ENCODE measurements around the gene MDK.

Gene MDK

DNA sequence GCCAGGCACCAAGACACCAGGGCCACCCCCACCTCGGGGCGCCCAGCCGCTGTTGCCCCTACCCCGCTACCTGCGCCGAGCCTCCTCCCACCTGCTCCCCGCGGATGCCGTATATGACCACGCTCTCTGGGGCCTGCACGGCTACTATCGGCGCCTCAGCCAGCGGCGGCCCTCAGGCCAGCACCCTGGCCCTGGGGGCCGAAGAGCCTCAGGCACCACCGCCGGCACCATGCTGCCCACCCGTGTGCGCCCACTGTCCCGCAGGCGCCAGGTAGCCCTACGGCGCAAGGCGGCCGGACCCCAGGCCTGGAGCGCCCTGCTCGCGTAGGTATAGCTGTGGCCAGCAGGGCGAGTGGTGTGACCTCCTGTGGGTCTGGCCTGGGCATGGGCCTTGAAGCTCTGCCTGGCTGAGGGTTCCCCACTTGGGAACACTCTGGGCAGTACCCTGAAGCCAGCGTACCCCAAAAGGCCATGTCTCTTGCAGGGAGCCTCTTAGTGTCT lies 14.8 kb upstream of the MDK start (continued):
- TF ChIP-seq IKZF3 (tag by site-specific recombination; IDR thresholded peaks at IDR 0.05) (no peak), ZNF501 (tag by site-specific recombination; IDR thresholded peaks at IDR 0.05) (no peak), ZNF747 (tag by site-specific recombination; IDR thresholded peaks at IDR 0.05) (no peak), ZIC2 (tag by site-specific recombination; IDR thresholded peaks at IDR 0.05) (no peak)

DNA sequence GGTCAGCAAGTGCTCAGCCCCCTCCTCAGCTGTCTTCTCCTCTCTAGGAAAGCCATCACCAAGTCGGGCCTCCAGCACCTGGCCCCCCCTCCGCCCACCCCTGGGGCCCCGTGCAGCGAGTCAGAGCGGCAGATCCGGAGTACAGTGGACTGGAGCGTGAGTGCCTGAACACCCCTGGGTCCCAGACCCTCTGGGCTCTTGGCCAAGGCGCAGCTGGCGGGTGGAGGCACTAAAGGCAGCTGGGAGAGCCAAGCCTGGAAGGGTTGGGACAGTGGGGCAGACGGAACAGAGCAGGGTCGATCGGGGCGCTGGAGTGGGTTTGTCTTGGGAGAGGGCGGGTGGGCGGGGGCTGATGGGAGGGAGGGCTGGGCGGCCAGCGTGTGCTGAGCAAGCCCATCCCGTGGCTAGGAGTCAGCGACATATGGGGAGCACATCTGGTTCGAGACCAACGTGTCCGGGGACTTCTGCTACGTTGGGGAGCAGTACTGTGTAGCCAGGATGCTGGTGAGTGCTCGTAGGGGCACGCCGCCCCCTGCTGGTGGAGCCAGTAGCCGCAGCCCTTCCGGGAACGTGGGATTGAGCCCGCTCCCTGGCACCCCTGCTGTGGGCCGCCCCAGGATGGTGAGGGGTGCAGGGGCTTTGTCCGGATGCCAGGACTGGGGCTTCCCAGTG lies 14.1 kb upstream of the MDK start:
- no peaks in the 10 kb centered on the region for H3K4me1 ChIP-seq (ENCODE audit: control insufficient read depth, insufficient read depth, low read length)
- CTCF ChIA-PET = interaction anchor here (0.5 to 5.6 kb wide), 14 partner anchors 8 to 573 kb away, joined by 3 to 98 read pairs (median 4); partner anchors contain the start of genes CHRM4, DGKZ and ZNF408
- TF ChIP-seq EGR2 (tag by site-specific recombination; IDR thresholded peaks at IDR 0.05; ENCODE audit: low read depth) = no peak
- TF ChIP-seq, protein P1, sequence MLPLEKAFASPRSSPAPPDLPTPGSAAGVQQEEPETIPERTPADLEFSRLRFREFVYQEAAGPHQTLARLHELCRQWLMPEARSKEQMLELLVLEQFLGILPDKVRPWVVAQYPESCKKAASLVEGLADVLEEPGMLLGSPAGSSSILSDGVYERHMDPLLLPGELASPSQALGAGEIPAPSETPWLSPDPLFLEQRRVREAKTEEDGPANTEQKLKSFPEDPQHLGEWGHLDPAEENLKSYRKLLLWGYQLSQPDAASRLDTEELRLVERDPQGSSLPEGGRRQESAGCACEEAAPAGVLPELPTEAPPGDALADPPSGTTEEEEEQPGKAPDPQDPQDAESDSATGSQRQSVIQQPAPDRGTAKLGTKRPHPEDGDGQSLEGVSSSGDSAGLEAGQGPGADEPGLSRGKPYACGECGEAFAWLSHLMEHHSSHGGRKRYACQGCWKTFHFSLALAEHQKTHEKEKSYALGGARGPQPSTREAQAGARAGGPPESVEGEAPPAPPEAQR (tag by site-specific recombination; IDR thresholded peaks at IDR 0.05) = no peak
- no peak for TF ChIP-seq ZNF48 (tag by site-specific recombination; IDR thresholded peaks at IDR 0.05)
- 0 out of 2 replicates have a peak, but pooled peaks have one; percentile 41 for TF ChIP-seq ZFHX2 (tag by site-specific recombination; conservative IDR thresholded peaks at IDR 0.05)
- TF ChIP-seq, protein P2, sequence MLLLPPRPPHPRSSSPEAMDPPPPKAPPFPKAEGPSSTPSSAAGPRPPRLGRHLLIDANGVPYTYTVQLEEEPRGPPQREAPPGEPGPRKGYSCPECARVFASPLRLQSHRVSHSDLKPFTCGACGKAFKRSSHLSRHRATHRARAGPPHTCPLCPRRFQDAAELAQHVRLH (tag by site-specific recombination; IDR thresholded peaks at IDR 0.05) = no peak
- TF ChIP-seq, protein P3, sequence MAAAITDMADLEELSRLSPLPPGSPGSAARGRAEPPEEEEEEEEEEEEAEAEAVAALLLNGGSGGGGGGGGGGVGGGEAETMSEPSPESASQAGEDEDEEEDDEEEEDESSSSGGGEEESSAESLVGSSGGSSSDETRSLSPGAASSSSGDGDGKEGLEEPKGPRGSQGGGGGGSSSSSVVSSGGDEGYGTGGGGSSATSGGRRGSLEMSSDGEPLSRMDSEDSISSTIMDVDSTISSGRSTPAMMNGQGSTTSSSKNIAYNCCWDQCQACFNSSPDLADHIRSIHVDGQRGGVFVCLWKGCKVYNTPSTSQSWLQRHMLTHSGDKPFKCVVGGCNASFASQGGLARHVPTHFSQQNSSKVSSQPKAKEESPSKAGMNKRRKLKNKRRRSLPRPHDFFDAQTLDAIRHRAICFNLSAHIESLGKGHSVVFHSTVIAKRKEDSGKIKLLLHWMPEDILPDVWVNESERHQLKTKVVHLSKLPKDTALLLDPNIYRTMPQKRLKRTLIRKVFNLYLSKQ (tag by site-specific recombination; IDR thresholded peaks at IDR 0.05; ENCODE audit: borderline replicate concordance) = no peak
- TF ChIP-seq ZNF433 (tag by site-specific recombination; IDR thresholded peaks at IDR 0.05; ENCODE audit: low read depth) = no peak
- no peak for TF ChIP-seq ZNF10 (tag by site-specific recombination; IDR thresholded peaks at IDR 0.05)
- 0 out of 2 replicates have a peak, but pooled peaks have one; percentile 38 for TF ChIP-seq ZNF423 (tag by site-specific recombination; IDR thresholded peaks at IDR 0.05)
- no peak for TF ChIP-seq KLF9 (tag by site-specific recombination; IDR thresholded peaks at IDR 0.05; ENCODE audit: low read depth)
- TF ChIP-seq, protein P4, sequence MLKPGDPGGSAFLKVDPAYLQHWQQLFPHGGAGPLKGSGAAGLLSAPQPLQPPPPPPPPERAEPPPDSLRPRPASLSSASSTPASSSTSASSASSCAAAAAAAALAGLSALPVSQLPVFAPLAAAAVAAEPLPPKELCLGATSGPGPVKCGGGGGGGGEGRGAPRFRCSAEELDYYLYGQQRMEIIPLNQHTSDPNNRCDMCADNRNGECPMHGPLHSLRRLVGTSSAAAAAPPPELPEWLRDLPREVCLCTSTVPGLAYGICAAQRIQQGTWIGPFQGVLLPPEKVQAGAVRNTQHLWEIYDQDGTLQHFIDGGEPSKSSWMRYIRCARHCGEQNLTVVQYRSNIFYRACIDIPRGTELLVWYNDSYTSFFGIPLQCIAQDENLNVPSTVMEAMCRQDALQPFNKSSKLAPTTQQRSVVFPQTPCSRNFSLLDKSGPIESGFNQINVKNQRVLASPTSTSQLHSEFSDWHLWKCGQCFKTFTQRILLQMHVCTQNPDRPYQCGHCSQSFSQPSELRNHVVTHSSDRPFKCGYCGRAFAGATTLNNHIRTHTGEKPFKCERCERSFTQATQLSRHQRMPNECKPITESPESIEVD (tag by site-specific recombination; IDR thresholded peaks at IDR 0.05) = no peak
- 0 out of 2 replicates have a peak, but pooled peaks have one; percentile 36 for TF ChIP-seq ZNF654 (tag by site-specific recombination; IDR thresholded peaks at IDR 0.05; ENCODE audit: low read depth)
- no peak for TF ChIP-seq ZNF514 (tag by site-specific recombination; IDR thresholded peaks at IDR 0.05)
- TF ChIP-seq, protein P5, sequence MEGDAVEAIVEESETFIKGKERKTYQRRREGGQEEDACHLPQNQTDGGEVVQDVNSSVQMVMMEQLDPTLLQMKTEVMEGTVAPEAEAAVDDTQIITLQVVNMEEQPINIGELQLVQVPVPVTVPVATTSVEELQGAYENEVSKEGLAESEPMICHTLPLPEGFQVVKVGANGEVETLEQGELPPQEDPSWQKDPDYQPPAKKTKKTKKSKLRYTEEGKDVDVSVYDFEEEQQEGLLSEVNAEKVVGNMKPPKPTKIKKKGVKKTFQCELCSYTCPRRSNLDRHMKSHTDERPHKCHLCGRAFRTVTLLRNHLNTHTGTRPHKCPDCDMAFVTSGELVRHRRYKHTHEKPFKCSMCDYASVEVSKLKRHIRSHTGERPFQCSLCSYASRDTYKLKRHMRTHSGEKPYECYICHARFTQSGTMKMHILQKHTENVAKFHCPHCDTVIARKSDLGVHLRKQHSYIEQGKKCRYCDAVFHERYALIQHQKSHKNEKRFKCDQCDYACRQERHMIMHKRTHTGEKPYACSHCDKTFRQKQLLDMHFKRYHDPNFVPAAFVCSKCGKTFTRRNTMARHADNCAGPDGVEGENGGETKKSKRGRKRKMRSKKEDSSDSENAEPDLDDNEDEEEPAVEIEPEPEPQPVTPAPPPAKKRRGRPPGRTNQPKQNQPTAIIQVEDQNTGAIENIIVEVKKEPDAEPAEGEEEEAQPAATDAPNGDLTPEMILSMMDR (tag by site-specific recombination; IDR thresholded peaks at IDR 0.05) = peak; percentile 67
- TF ChIP-seq SCRT2 (tag by site-specific recombination; IDR thresholded peaks at IDR 0.05) = no peak
- TF ChIP-seq ZNF239 (tag by site-specific recombination; IDR thresholded peaks at IDR 0.05) = no peak
- no peak for TF ChIP-seq MZF1 (tag by site-specific recombination; IDR thresholded peaks at IDR 0.05; ENCODE audit: borderline replicate concordance)
- TF ChIP-seq, protein P6, sequence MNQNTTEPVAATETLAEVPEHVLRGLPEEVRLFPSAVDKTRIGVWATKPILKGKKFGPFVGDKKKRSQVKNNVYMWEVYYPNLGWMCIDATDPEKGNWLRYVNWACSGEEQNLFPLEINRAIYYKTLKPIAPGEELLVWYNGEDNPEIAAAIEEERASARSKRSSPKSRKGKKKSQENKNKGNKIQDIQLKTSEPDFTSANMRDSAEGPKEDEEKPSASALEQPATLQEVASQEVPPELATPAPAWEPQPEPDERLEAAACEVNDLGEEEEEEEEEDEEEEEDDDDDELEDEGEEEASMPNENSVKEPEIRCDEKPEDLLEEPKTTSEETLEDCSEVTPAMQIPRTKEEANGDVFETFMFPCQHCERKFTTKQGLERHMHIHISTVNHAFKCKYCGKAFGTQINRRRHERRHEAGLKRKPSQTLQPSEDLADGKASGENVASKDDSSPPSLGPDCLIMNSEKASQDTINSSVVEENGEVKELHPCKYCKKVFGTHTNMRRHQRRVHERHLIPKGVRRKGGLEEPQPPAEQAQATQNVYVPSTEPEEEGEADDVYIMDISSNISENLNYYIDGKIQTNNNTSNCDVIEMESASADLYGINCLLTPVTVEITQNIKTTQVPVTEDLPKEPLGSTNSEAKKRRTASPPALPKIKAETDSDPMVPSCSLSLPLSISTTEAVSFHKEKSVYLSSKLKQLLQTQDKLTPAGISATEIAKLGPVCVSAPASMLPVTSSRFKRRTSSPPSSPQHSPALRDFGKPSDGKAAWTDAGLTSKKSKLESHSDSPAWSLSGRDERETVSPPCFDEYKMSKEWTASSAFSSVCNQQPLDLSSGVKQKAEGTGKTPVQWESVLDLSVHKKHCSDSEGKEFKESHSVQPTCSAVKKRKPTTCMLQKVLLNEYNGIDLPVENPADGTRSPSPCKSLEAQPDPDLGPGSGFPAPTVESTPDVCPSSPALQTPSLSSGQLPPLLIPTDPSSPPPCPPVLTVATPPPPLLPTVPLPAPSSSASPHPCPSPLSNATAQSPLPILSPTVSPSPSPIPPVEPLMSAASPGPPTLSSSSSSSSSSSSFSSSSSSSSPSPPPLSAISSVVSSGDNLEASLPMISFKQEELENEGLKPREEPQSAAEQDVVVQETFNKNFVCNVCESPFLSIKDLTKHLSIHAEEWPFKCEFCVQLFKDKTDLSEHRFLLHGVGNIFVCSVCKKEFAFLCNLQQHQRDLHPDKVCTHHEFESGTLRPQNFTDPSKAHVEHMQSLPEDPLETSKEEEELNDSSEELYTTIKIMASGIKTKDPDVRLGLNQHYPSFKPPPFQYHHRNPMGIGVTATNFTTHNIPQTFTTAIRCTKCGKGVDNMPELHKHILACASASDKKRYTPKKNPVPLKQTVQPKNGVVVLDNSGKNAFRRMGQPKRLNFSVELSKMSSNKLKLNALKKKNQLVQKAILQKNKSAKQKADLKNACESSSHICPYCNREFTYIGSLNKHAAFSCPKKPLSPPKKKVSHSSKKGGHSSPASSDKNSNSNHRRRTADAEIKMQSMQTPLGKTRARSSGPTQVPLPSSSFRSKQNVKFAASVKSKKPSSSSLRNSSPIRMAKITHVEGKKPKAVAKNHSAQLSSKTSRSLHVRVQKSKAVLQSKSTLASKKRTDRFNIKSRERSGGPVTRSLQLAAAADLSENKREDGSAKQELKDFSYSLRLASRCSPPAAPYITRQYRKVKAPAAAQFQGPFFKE (tag by site-specific recombination; IDR thresholded peaks at IDR 0.05; ENCODE audit: borderline replicate concordance) = no peak
- TF ChIP-seq GLIS2 (tag by site-specific recombination; IDR thresholded peaks at IDR 0.05) = 0 out of 2 replicates have a peak, but pooled peaks have one; percentile 3
- peak; percentile 40; the same call in 1 of the 2 replicates for TF ChIP-seq ZIC2 (tag by site-specific recombination; IDR thresholded peaks at IDR 0.05)

More for the DNA sequence above, 14.1 kb upstream of the MDK start:
- POLR2A ChIA-PET = no interaction called here
- Histone ChIP-seq H3K9me3 (ENCODE audit: control insufficient read depth, insufficient read depth, low read depth, low read length) (no peaks in the 10 kb centered on the region), H3K4me3 (ENCODE audit: low read depth, low read length) (no peak overlapping the region), H3K36me3 (ENCODE audit: control insufficient read depth in 2 of 2, insufficient read depth in 1 of 2, low read length in 2 of 2) (peaks cover 0 to 45% of the 10 kb centered on the region in 2 experiments; a peak in 1 of 3 replicates), H3K27ac (ENCODE audit: extremely low read depth, low read depth, low read length) (no peak overlapping the region)
